ENCODE measurements around the gene ETFA.

ETFA gene

DNA sequence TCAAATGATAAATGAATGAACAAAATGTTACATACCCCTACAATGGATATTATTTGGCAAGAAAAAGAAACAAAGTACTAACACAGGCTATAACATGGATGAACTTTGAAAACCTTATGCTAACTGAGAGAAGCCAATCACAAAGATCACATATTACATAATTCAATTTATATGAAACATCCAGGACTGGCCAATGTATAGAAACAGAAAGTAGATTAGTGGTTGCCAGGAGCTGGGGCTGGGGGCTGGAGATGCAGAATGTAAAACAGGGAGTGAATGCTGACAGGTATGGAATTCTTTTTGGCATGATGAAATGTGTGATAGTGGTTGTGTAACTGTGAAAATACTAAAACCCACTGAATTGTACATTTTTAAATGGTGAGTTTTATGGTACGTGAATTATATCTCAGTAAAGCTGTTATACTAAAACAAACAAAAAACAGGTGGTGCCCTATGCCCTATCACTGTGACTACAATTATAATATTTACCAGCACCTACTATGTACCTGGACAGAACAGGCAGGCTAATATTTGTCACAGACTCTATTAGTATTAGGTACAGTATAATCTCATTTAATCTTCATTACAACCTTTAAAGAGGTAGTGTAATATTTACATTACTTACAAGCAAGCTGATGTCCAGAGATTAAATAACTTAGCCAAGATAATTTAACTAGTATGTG is 90.0 kb downstream of the ETFA start:
- peaks cover 35% of the 10 kb centered on the region for H3K36me3 ChIP-seq (replicated peaks; ENCODE audit: low read depth, low read length)
- H3K27ac ChIP-seq (ENCODE audit: low read length), result no peak overlapping the region
- H3K9me3 ChIP-seq (ENCODE audit: insufficient read depth, low read length), result no peaks in the 10 kb centered on the region
- no peaks in the 10 kb centered on the region for H4K20me1 ChIP-seq (ENCODE audit: insufficient read depth, low read length)
- TF ChIP-seq, protein P1, sequence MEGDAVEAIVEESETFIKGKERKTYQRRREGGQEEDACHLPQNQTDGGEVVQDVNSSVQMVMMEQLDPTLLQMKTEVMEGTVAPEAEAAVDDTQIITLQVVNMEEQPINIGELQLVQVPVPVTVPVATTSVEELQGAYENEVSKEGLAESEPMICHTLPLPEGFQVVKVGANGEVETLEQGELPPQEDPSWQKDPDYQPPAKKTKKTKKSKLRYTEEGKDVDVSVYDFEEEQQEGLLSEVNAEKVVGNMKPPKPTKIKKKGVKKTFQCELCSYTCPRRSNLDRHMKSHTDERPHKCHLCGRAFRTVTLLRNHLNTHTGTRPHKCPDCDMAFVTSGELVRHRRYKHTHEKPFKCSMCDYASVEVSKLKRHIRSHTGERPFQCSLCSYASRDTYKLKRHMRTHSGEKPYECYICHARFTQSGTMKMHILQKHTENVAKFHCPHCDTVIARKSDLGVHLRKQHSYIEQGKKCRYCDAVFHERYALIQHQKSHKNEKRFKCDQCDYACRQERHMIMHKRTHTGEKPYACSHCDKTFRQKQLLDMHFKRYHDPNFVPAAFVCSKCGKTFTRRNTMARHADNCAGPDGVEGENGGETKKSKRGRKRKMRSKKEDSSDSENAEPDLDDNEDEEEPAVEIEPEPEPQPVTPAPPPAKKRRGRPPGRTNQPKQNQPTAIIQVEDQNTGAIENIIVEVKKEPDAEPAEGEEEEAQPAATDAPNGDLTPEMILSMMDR (IDR thresholded peaks at IDR 0.05; ENCODE audit: low read depth, low read length), result no peak
- no peak for TF ChIP-seq EZH2phosphoT487 (IDR thresholded peaks at IDR 0.05; ENCODE audit: low read depth)
- no peak overlapping the region for H3K4me2 ChIP-seq (ENCODE audit: low read length)
- no peaks in the 10 kb centered on the region for H3K79me2 ChIP-seq (ENCODE audit: low read length)
- no peaks in the 10 kb centered on the region for H3K27me3 ChIP-seq (ENCODE audit: low read depth, low read length)
- H3K4me3 ChIP-seq (ENCODE audit: low read length), result no peak overlapping the region
- no peak overlapping the region for H2AFZ ChIP-seq (ENCODE audit: low read depth, low read length)
- H3K9ac ChIP-seq (ENCODE audit: low read length), result no peak overlapping the region
- no peaks in the 10 kb centered on the region for H3K4me1 ChIP-seq (ENCODE audit: low read length)

DNA sequence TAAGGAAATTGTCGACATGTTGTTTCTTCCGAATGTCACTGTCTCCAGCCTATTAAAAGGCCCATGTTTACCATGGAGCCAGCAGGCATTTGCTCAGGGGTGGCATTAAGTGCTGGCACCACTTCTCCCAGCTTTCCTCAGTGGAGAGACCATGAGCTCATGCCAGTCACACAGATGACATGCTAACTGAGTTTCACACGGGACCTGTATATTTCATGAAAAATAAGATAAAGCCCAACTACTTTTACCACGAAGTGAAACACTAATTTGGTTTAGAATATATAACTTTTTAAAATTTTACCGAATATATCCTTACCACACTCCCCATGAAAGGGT is 93.4 kb downstream of the ETFA start:
- Histone ChIP-seq H2AFZ (ENCODE audit: low read depth, low read length) (no peak overlapping the region), H3K36me3 (replicated peaks; ENCODE audit: low read depth, low read length) (peaks cover 40% of the 10 kb centered on the region), H3K27ac (ENCODE audit: low read length) (no peak overlapping the region), H3K79me2 (ENCODE audit: low read length) (no peaks in the 10 kb centered on the region), H3K4me2 (ENCODE audit: low read length) (no peak overlapping the region), H3K4me1 (ENCODE audit: low read length) (no peaks in the 10 kb centered on the region), H3K9ac (ENCODE audit: low read length) (no peak overlapping the region), H3K4me3 (ENCODE audit: low read length) (no peak overlapping the region), H4K20me1 (ENCODE audit: insufficient read depth, low read length) (no peaks in the 10 kb centered on the region), H3K27me3 (ENCODE audit: low read depth, low read length) (no peaks in the 10 kb centered on the region), H3K9me3 (ENCODE audit: insufficient read depth, low read length) (no peaks in the 10 kb centered on the region)
- TF ChIP-seq EZH2phosphoT487 (IDR thresholded peaks at IDR 0.05; ENCODE audit: low read depth), result no peak
- TF ChIP-seq, protein P1 (IDR thresholded peaks at IDR 0.05; ENCODE audit: low read depth, low read length), result no peak

DNA sequence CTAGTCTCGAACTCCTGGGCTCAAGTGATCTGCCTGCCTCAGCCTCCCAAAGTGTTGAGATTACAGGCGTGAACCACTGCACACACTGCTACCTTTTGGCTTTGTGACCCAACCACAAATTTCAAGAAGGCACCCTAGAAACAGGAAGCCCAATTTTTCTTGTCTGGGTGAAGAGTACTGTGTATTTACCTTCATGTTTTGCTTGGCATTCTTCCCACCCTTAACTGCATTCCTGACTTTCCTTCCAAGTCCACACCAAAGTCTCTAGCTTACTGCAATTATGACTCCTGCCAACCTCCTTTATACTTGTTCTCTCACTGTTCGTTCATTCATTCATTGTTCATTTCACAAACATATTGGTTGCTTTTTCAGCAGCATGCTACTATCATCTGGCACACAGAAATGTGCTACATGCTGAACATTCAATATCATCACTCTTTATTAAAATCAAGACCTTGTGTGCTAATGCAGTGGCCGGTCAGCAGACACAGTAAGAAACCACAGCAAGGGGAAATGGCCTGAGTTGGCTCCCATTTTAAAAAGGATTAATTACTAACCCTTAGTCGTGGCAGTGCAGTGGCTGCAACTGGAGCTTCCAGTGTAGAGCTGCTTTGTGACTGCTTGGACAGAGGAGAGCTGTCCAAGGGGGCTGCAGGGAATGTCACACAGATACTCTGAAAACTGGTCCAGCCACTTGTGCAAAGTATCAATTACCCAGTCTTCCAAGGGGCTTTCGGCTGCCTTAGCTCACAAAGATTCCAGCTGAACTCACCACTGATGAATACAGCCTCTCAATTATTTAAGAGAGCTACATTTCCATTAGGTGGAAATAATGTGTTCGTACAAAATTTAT is 94.0 kb downstream of the ETFA start:
- Histone ChIP-seq H4K20me1 (ENCODE audit: insufficient read depth, low read length) (no peaks in the 10 kb centered on the region), H3K27me3 (ENCODE audit: low read depth, low read length) (no peaks in the 10 kb centered on the region), H3K27ac (ENCODE audit: low read length) (no peak overlapping the region), H3K9me3 (ENCODE audit: insufficient read depth, low read length) (no peaks in the 10 kb centered on the region), H2AFZ (ENCODE audit: low read depth, low read length) (no peak overlapping the region), H3K79me2 (ENCODE audit: low read length) (no peaks in the 10 kb centered on the region), H3K36me3 (replicated peaks; ENCODE audit: low read depth, low read length) (peaks cover 40% of the 10 kb centered on the region), H3K9ac (ENCODE audit: low read length) (no peak overlapping the region), H3K4me2 (ENCODE audit: low read length) (no peak overlapping the region), H3K4me1 (ENCODE audit: low read length) (no peaks in the 10 kb centered on the region), H3K4me3 (ENCODE audit: low read length) (no peak overlapping the region)
- TF ChIP-seq EZH2phosphoT487 (IDR thresholded peaks at IDR 0.05; ENCODE audit: low read depth), result no peak
- TF ChIP-seq, protein P1 (IDR thresholded peaks at IDR 0.05; ENCODE audit: low read depth, low read length), result no peak

DNA sequence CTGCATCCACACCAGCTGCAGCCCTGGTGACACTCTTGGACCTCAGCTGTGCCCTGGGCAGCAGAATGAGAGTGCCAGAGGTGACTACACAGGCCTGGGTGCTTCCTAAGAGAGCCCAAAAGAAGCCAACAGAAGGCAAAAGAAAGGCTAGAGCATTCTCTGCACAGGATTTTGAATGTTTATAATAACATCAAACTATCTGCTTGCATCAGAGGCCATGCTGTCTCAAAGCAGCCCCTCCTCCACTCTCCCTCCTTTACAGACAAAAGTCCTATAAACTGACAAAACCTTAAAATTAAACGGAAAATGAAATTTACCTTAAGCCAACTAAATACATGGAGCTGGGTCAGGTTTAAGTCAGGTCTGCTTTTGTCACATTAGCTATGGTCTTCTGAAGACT is 95.6 kb downstream of the ETFA start:
- H3K27me3 ChIP-seq (ENCODE audit: low read depth, low read length), result no peaks in the 10 kb centered on the region
- no peaks in the 10 kb centered on the region for H3K79me2 ChIP-seq (ENCODE audit: low read length)
- H2AFZ ChIP-seq (ENCODE audit: low read depth, low read length), result no peak overlapping the region
- no peak overlapping the region for H3K9ac ChIP-seq (ENCODE audit: low read length)
- no peak overlapping the region for H3K4me2 ChIP-seq (ENCODE audit: low read length)
- H3K4me1 ChIP-seq (ENCODE audit: low read length), result no peaks in the 10 kb centered on the region
- H3K9me3 ChIP-seq (ENCODE audit: insufficient read depth, low read length), result no peaks in the 10 kb centered on the region
- H4K20me1 ChIP-seq (ENCODE audit: insufficient read depth, low read length), result no peaks in the 10 kb centered on the region
- TF ChIP-seq, protein P1 (IDR thresholded peaks at IDR 0.05; ENCODE audit: low read depth, low read length), result no peak
- no peak for TF ChIP-seq EZH2phosphoT487 (IDR thresholded peaks at IDR 0.05; ENCODE audit: low read depth)
- H3K27ac ChIP-seq (ENCODE audit: low read length), result no peak overlapping the region
- no peak overlapping the region for H3K4me3 ChIP-seq (ENCODE audit: low read length)
- H3K36me3 ChIP-seq (replicated peaks; ENCODE audit: low read depth, low read length), result peaks cover 43% of the 10 kb centered on the region
